A549 (cell line): ENCODE data around the gene CEBPZOS. TPM values are rescaled to one million over a fixed set of nuclear protein-coding genes. Genes with fewer than 3 reads are reported as not detected.

Experiments
- ATAC-seq, 2 experiments: fragments of 200-7000 bp in 1 of 2; fragments of >200 bp in 1 of 2; cut with Nextera tagmentation in 1 of 2; cut with Tn5 transposase in 1 of 2; 3 replicates each; pipeline versions ENCODE4 v1.8.0 to v1.9.1; 2018 to 2020; ENCODE audit warnings: mild to moderate bottlenecking in 1 of 2, moderate library complexity in 1 of 2
- CTCF ChIA-PET: fragments of 300-600 bp; sonication (Branson Sonifier 250); formaldehyde crosslinking; extraction: SDS; loops from one replicate; lab custom pipeline; 2021; ENCODE audit warnings: antibody characterized with exemption, inconsistent platforms; lab: Yijun Ruan, JAX
- POLR2A ChIA-PET: fragments of 350-600 bp; formaldehyde crosslinking; extraction: SDS; loops from one replicate; lab custom pipeline; 2021; ENCODE audit warnings: antibody characterized with exemption, inconsistent platforms; lab: Yijun Ruan, JAX
- DNase-seq, 2 experiments: peaks; one replicate each; pipeline versions ENCODE4 v3.0.0 to v3.0.0-alpha.2; 2011 to 2016; ENCODE audit warnings: low read depth in 1 of 2, low spot score in 1 of 2
- FAIRE-seq: peaks from 2 replicates; lab custom pipeline; 2011; peaks lifted over from hg19 to GRCh38; lab: Jason Lieb, UNC
- H3K27ac ChIP-seq, 2 experiments: fragments of >200 bp; sonication (Bioruptor Twin); formaldehyde crosslinking; 3 replicates each; pipeline ENCODE4 v1.5.1; 2016 to 2017
- H3K4me1 ChIP-seq: fragments of >200 bp; sonication (Bioruptor Twin); formaldehyde crosslinking; 3 replicates; pipeline ENCODE4 v1.6.1; 2016
- H3K4me2 ChIP-seq: fragments of >200 bp; sonication (Bioruptor Twin); formaldehyde crosslinking; 3 replicates; pipeline ENCODE4 v1.6.1; 2016
- H3K4me3 ChIP-seq: fragments of >200 bp; sonication (Bioruptor Twin); formaldehyde crosslinking; 3 replicates; pipeline ENCODE4 v1.5.1; 2016
- H3K9me3 ChIP-seq: fragments of >200 bp; sonication (Bioruptor Twin); formaldehyde crosslinking; 3 replicates; pipeline ENCODE4 v1.6.1; 2016
- BHLHE40 ChIP-seq: IDR thresholded peaks from 2 replicates; pipeline ENCODE4 v1.6.1; 2012; ENCODE audit warnings: low read depth, low read length, inconsistent platforms
- FOSB ChIP-seq: fragments of 250-450 bp; sonication (Bioruptor Pico); IDR thresholded peaks from 2 replicates; pipeline ENCODE4 v1.5.0; 2020; ENCODE audit warnings: mild to moderate bottlenecking, moderate library complexity
- FOSL2 ChIP-seq, 2 experiments: fragments of 450-650 bp in 1 of 2; fragments of >200 bp in 1 of 2; sonication (Bioruptor Twin) in 1 of 2; formaldehyde crosslinking; IDR thresholded peaks; 2 replicates each; pipeline versions ENCODE4 v1.5.0 to v1.6.1; 2016 to 2020; ENCODE audit warnings: mild to moderate bottlenecking in 1 of 2, moderate library complexity in 1 of 2
- HEYL ChIP-seq: fragments of 250-450 bp; sonication (Bioruptor Pico); IDR thresholded peaks from 2 replicates; pipeline ENCODE4 v1.8.0; 2021; ENCODE audit warnings: mild to moderate bottlenecking, moderate library complexity
- JUNB ChIP-seq: fragments of >200 bp; sonication (Bioruptor Twin); formaldehyde crosslinking; IDR thresholded peaks from 2 replicates; pipeline ENCODE4 v1.6.1; 2016
- KDM5A ChIP-seq: fragments of 200-600 bp; sonication (generic); IDR thresholded peaks from 2 replicates; pipeline ENCODE4 v1.6.1; 2016; ENCODE audit warnings: antibody characterized with exemption, mild to moderate bottlenecking
- MYC ChIP-seq: IDR thresholded peaks from 2 replicates; pipeline ENCODE4 v1.6.1; 2012; ENCODE audit warnings: mild to moderate bottlenecking, inconsistent platforms, low read length, improper control_type of control experiment, borderline replicate concordance
- RARB ChIP-seq: fragments of 250-450 bp; sonication (Bioruptor Pico); IDR thresholded peaks from 2 replicates; pipeline ENCODE4 v1.8.0; 2021; ENCODE audit warnings: mild to moderate bottlenecking, moderate library complexity
- RFX5 ChIP-seq: fragments of 450-650 bp; IDR thresholded peaks from 2 replicates; pipeline ENCODE4 v1.7.1; 2014; ENCODE audit warnings: antibody characterized with exemption, mild to moderate bottlenecking, moderate library complexity
- WGBS: methylation state at CpG from one replicate; pipeline ENCODE4 v1.1.6; 2017; ENCODE audit errors: missing lambda C conversion rate; 5-methylcytosine and 5-hydroxymethylcytosine counted together
- polyA plus RNA-seq, 4 experiments: library from polyadenylated mRNA; depleted of rRNA in 3 of 4; stranded (reverse); fragments of >200 nt; fragmentation: RNase III in 1 of 4; extraction: RNeasy Plus Mini Kit Qiagen cat#74134 plus additional on column Dnase treatment in 1 of 4; gene quantifications; 2 replicates in 3 of 4; 3 replicates in 1 of 4; pipeline ENCODE4 v1.2.3, GENCODE V29; 2011 to 2017
- TF ChIP-seq, protein P1 (sequence below): fragments of >200 bp; sonication (Bioruptor Twin); formaldehyde crosslinking; IDR thresholded peaks from 3 replicates; pipeline ENCODE4 v1.5.1; 2016
- TF ChIP-seq, protein P2 (sequence below): fragments of 250-450 bp; sonication (Bioruptor Pico); IDR thresholded peaks from 2 replicates; pipeline ENCODE4 v1.5.0; 2021; ENCODE audit warnings: mild to moderate bottlenecking, moderate library complexity, borderline replicate concordance
- TF ChIP-seq, protein P3 (sequence below): fragments of 200-600 bp; sonication (generic); IDR thresholded peaks from 2 replicates; pipeline ENCODE4 v1.6.1; 2016; ENCODE audit warnings: antibody characterized with exemption, mild to moderate bottlenecking, moderate library complexity

Gene CEBPZOS
- polyA plus RNA-seq, 2 of the 4 experiments (the other 2 are of a cell fraction): 55.9 to 87.4 TPM

DNA sequence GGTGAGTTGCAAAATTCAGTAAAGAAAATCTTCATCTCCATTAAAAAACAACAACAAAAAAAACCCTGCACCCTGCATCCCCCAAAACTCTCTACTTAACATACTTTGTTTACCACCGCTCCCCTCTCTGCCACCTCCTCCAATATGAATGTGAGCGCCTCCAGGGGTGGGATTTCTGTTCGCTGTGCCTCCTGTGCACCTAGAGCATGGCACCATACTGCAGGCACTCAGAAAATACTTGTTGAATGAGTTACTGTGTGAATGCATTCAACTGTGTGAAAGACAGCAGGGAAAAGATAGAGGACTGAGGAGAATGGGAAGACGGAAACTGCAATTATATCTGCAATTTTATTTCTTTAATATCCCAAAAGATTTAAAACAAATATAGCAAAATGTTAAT is 30.6 kb downstream of the CEBPZOS start (continued):
- TF ChIP-seq HEYL (CRISPR knock-in tag) (no peak), RFX5 (no peak), JUNB (no peak), RARB (CRISPR knock-in tag) (no peak), MYC (no peak), FOSL2 (IDR thresholded peaks at IDR 0.05) (no peak), FOSL2 (CRISPR knock-in tag; IDR thresholded peaks at IDR 0.05) (no peak)
- TF ChIP-seq, protein P1, sequence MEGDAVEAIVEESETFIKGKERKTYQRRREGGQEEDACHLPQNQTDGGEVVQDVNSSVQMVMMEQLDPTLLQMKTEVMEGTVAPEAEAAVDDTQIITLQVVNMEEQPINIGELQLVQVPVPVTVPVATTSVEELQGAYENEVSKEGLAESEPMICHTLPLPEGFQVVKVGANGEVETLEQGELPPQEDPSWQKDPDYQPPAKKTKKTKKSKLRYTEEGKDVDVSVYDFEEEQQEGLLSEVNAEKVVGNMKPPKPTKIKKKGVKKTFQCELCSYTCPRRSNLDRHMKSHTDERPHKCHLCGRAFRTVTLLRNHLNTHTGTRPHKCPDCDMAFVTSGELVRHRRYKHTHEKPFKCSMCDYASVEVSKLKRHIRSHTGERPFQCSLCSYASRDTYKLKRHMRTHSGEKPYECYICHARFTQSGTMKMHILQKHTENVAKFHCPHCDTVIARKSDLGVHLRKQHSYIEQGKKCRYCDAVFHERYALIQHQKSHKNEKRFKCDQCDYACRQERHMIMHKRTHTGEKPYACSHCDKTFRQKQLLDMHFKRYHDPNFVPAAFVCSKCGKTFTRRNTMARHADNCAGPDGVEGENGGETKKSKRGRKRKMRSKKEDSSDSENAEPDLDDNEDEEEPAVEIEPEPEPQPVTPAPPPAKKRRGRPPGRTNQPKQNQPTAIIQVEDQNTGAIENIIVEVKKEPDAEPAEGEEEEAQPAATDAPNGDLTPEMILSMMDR: no peak

GRCh38 chr2:37228788-37229187 is 32.5 kb downstream of the CEBPZOS start:
- 91% methylated on average over 3 of the region's 3 CpGs for WGBS
- Histone ChIP-seq H3K4me2 (peak overlapping the region; percentile 98; the same call in 1 of the 3 replicates), H3K27ac (no peak overlapping the region), H3K4me1 (peaks cover 31% of the 10 kb centered on the region), H3K4me3 (no peak overlapping the region), H3K9me3 (no peaks in the 10 kb centered on the region)
- ATAC-seq (no peak), DNase-seq (no peak), FAIRE-seq (no peak)
- ChIA-PET CTCF (no interaction called here), POLR2A (no interaction called here)
- TF ChIP-seq KDM5A (no peak), BHLHE40 (no peak), FOSB (CRISPR knock-in tag) (no peak)
- TF ChIP-seq, protein P2, sequence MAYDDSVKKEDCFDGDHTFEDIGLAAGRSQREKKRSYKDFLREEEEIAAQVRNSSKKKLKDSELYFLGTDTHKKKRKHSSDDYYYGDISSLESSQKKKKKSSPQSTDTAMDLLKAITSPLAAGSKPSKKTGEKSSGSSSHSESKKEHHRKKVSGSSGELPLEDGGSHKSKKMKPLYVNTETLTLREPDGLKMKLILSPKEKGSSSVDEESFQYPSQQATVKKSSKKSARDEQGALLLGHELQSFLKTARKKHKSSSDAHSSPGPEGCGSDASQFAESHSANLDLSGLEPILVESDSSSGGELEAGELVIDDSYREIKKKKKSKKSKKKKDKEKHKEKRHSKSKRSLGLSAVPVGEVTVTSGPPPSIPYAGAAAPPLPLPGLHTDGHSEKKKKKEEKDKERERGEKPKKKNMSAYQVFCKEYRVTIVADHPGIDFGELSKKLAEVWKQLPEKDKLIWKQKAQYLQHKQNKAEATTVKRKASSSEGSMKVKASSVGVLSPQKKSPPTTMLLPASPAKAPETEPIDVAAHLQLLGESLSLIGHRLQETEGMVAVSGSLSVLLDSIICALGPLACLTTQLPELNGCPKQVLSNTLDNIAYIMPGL (CRISPR knock-in tag): no peak
- TF ChIP-seq, protein P3, sequence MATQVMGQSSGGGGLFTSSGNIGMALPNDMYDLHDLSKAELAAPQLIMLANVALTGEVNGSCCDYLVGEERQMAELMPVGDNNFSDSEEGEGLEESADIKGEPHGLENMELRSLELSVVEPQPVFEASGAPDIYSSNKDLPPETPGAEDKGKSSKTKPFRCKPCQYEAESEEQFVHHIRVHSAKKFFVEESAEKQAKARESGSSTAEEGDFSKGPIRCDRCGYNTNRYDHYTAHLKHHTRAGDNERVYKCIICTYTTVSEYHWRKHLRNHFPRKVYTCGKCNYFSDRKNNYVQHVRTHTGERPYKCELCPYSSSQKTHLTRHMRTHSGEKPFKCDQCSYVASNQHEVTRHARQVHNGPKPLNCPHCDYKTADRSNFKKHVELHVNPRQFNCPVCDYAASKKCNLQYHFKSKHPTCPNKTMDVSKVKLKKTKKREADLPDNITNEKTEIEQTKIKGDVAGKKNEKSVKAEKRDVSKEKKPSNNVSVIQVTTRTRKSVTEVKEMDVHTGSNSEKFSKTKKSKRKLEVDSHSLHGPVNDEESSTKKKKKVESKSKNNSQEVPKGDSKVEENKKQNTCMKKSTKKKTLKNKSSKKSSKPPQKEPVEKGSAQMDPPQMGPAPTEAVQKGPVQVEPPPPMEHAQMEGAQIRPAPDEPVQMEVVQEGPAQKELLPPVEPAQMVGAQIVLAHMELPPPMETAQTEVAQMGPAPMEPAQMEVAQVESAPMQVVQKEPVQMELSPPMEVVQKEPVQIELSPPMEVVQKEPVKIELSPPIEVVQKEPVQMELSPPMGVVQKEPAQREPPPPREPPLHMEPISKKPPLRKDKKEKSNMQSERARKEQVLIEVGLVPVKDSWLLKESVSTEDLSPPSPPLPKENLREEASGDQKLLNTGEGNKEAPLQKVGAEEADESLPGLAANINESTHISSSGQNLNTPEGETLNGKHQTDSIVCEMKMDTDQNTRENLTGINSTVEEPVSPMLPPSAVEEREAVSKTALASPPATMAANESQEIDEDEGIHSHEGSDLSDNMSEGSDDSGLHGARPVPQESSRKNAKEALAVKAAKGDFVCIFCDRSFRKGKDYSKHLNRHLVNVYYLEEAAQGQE: no peak

DNA sequence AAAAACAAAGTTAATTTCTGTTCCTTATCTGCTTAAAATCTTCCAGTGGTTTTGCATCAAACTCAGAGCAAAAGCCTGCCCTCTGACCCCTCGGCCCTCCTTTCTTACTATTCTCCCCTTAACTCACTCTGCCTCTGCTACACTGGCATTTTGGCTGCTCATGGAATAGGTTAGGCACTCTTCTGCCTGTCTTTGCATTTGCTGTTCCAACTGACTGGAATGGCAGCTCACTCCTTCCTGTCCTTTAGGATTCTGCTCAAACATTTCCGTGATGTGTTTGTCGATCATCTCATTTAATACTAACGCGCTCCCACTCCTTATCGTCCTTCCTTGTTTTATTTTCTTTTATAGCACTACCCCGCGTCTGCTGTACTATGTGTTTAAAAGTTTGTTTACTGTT is 34.3 kb downstream of the CEBPZOS start:
- Histone ChIP-seq H3K4me1 (peaks cover 27% of the 10 kb centered on the region), H3K4me2 (peak overlapping the region; percentile 98), H3K9me3 (no peaks in the 10 kb centered on the region), H3K27ac (peak overlapping the region; percentile 92 to 95), H3K4me3 (peak overlapping the region; percentile 91)
- no peak for FAIRE-seq
- ChIA-PET POLR2A (no interaction called here), CTCF (interaction anchor here (1.2 to 1.6 kb wide), 2 partner anchors 10 to 34 kb away, joined by 3 read pairs; no protein-coding TSS in a partner anchor)
- TF ChIP-seq, protein P3: 0 out of 2 replicates have a peak, but pooled peaks have one; percentile 12
- no peak for TF ChIP-seq RFX5
- 2% methylated on average over 8 of the region's 8 CpGs for WGBS
- peak in 1 of 2 experiments; percentile 36; a peak in 3 of 6 replicates for ATAC-seq
- DNase-seq: peak; percentile 15 to 22
